T-cell (primary cell): Measurements from ENCODE around the gene NSMCE4A. TPM values are rescaled to one million over a fixed set of nuclear protein-coding genes. Genes with fewer than 3 reads are reported as not detected.

ENCODE experiments used
- ATAC-seq, 4 experiments: fragments of 200-7000 bp in 3 of 4; fragments of 150-1000 bp in 1 of 4; cut with Tn5 transposase; replicated peaks in 1 of 4; 1 replicate in 3 of 4; 2 replicates in 1 of 4; pipeline ENCODE4 v1.10.0; 2021; ENCODE audit warnings: moderate library complexity in 3 of 4, mild to moderate bottlenecking in 2 of 4, moderate number of reproducible peaks in 1 of 4
- CTCF ChIA-PET, 2 donors: fragments of 300-600 bp; sonication (Branson Sonifier 250); formaldehyde crosslinking; loops; one replicate each; lab custom pipeline; 2022; ENCODE audit warnings: antibody characterized with exemption in 2 of 2; lab: Charles Lee
- POLR2A ChIA-PET, 2 donors: fragments of 300-600 bp; sonication (Branson Sonifier 250); formaldehyde crosslinking; loops; one replicate each; lab custom pipeline; 2022; ENCODE audit warnings: antibody characterized with exemption in 2 of 2; lab: Charles Lee
- DNase-seq, 35 experiments: peaks; one replicate each; pipeline versions ENCODE4 v3.0.0 to v3.0.0-alpha.2; 2013 to 2023
- H3K27ac ChIP-seq: one replicate; pipeline ENCODE4 v1.5.1; 2013; ENCODE audit warnings: low read length
- H3K27me3 ChIP-seq, 2 experiments: replicated peaks in 1 of 2; 1 replicate in 1 of 2; 2 replicates in 1 of 2; pipeline versions ENCODE4 v1.6.1 to v1.7.0; 2013; ENCODE audit warnings: low read length in 1 of 2, mixed read lengths in 1 of 2; ENCODE audit not compliant: control insufficient read depth in 2 of 2, insufficient read depth in 2 of 2; ENCODE audit errors: extremely low read depth in 1 of 2
- H3K36me3 ChIP-seq, 2 donors: 1 replicate in 1 of 2; 2 replicates in 1 of 2; pipeline versions ENCODE4 v1.6.1 to v1.7.0; 2013; ENCODE audit warnings: low read length in 1 of 2; ENCODE audit not compliant: control insufficient read depth in 2 of 2, insufficient read depth in 1 of 2; ENCODE audit errors: extremely low read depth in 1 of 2
- H3K4me1 ChIP-seq, 2 experiments: 1 replicate in 1 of 2; 2 replicates in 1 of 2; pipeline versions ENCODE4 v1.6.1 to v1.7.0; 2013; ENCODE audit warnings: low read length in 2 of 2, mixed read lengths in 1 of 2; ENCODE audit not compliant: insufficient read depth in 2 of 2, control insufficient read depth in 1 of 2; ENCODE audit errors: extremely low read depth in 1 of 2
- H3K4me3 ChIP-seq, 2 donors: 1 replicate in 1 of 2; 2 replicates in 1 of 2; pipeline versions ENCODE4 v1.5.1 to v1.7.0; 2013; ENCODE audit warnings: mild to moderate bottlenecking in 2 of 2, low read length in 1 of 2, moderate library complexity in 1 of 2; ENCODE audit not compliant: control insufficient read depth in 1 of 2; ENCODE audit errors: extremely low read depth in 1 of 2
- H3K9me3 ChIP-seq: 2 replicates; pipeline ENCODE4 v1.7.0; 2013
- H3K27ac Mint-ChIP-seq, 2 donors: one replicate each; pipeline ENCODE4 v1.8.0; 2020 to 2021; ENCODE audit warnings: mild to moderate bottlenecking in 2 of 2, mixed read lengths in 2 of 2
- H3K27me3 Mint-ChIP-seq, 2 donors: one replicate each; pipeline ENCODE4 v1.8.0; 2021 to 2022; ENCODE audit warnings: mixed read lengths in 2 of 2
- H3K36me3 Mint-ChIP-seq: one replicate; pipeline ENCODE4 v1.8.0; 2021; ENCODE audit warnings: mixed read lengths
- H3K4me1 Mint-ChIP-seq, 3 donors: one replicate each; pipeline ENCODE4 v1.8.0; 2020 to 2022; ENCODE audit warnings: mixed read lengths in 3 of 3, mild to moderate bottlenecking in 1 of 3
- H3K4me3 Mint-ChIP-seq, 3 donors: one replicate each; pipeline ENCODE4 v1.8.0; 2020 to 2022; ENCODE audit warnings: mild to moderate bottlenecking in 3 of 3, mixed read lengths in 3 of 3, moderate library complexity in 3 of 3
- H3K9me3 Mint-ChIP-seq, 3 donors: one replicate each; pipeline ENCODE4 v1.8.0; 2020 to 2022; ENCODE audit warnings: mixed read lengths in 3 of 3
- WGBS: methylation state at CpG from one replicate; pipeline ENCODE4 v1.1.5; 2013; ENCODE audit warnings: missing lambda C conversion rate; ENCODE audit not compliant: insufficient coverage; 5-methylcytosine and 5-hydroxymethylcytosine counted together
- total RNA-seq, 35 experiments: library from RNA in 6 of 35; stranded (reverse) in 6 of 35; fragments of 120-200 nt in 1 of 35; gene quantifications; one replicate each; pipeline versions ENCODE4 v1.2.1 to v1.2.4 and lab custom pipeline; 2013 to 2026

NSMCE4A gene
- total RNA-seq, 5 donors from 2014 or later (not counting 1 experiment from before 2014, with no cell fraction given), result 41.6 to 79.7 (median 77.5) TPM

GRCh38 chr10:121949049-121949448, 26.0 kb downstream of the NSMCE4A start:
- no peaks in the 10 kb centered on the region for H3K27me3 Mint-ChIP-seq
- no peaks in the 10 kb centered on the region for H3K36me3 ChIP-seq
- DNase-seq, result no peak
- H3K9me3 ChIP-seq, result no peaks in the 10 kb centered on the region
- H3K4me1 ChIP-seq, result no peaks in the 10 kb centered on the region
- POLR2A ChIA-PET, result no interaction called here
- H3K36me3 Mint-ChIP-seq, result peaks cover 8% of the 10 kb centered on the region
- WGBS, result 100% methylated on average over 1 of the region's 2 CpGs
- no peaks in the 10 kb centered on the region for H3K27me3 ChIP-seq
- H3K4me1 Mint-ChIP-seq, result no peaks in the 10 kb centered on the region
- CTCF ChIA-PET, result no interaction called here
- H3K27ac Mint-ChIP-seq, result no peak overlapping the region
- H3K9me3 Mint-ChIP-seq, result no peaks in the 10 kb centered on the region
- no peak overlapping the region for H3K4me3 ChIP-seq
- no peak for ATAC-seq
- no peak overlapping the region for H3K4me3 Mint-ChIP-seq
- no peak overlapping the region for H3K27ac ChIP-seq

GRCh38 chr10:121947343-121948330, 27.4 kb downstream of the NSMCE4A start:
- ATAC-seq (no peak), DNase-seq (no peak)
- POLR2A ChIA-PET, result interaction anchor here in 1 of 2 donors (0.6 kb wide), 1 partner anchor 38 kb away, joined by 3 read pairs; no protein-coding TSS in a partner anchor
- no peaks in the 10 kb centered on the region for H3K9me3 ChIP-seq
- H3K27me3 Mint-ChIP-seq, result no peaks in the 10 kb centered on the region
- H3K27ac ChIP-seq, result no peak overlapping the region
- no peak overlapping the region for H3K4me3 Mint-ChIP-seq
- CTCF ChIA-PET, result no interaction called here
- WGBS, result 84% methylated on average over 5 of the region's 7 CpGs
- H3K27me3 ChIP-seq, result no peaks in the 10 kb centered on the region
- no peaks in the 10 kb centered on the region for H3K36me3 ChIP-seq
- H3K9me3 Mint-ChIP-seq, result no peaks in the 10 kb centered on the region
- peaks cover 5% of the 10 kb centered on the region for H3K36me3 Mint-ChIP-seq
- H3K4me1 Mint-ChIP-seq, result no peaks in the 10 kb centered on the region
- no peak overlapping the region for H3K27ac Mint-ChIP-seq
- no peaks in the 10 kb centered on the region for H3K4me1 ChIP-seq
- H3K4me3 ChIP-seq, result no peak overlapping the region

GRCh38 chr10:121942749-121943416, 32.1 kb downstream of the NSMCE4A start:
- Histone ChIP-seq H3K27me3 (no peaks in the 10 kb centered on the region), H3K4me1 (no peaks in the 10 kb centered on the region), H3K36me3 (no peaks in the 10 kb centered on the region), H3K4me3 (no peak overlapping the region), H3K27ac (no peak overlapping the region), H3K9me3 (no peaks in the 10 kb centered on the region)
- Mint-ChIP-seq H3K9me3 (no peaks in the 10 kb centered on the region), H3K27ac (no peak overlapping the region), H3K36me3 (peaks cover 5% of the 10 kb centered on the region), H3K4me1 (no peaks in the 10 kb centered on the region), H3K4me3 (no peak overlapping the region), H3K27me3 (peaks cover 6 to 16% of the 10 kb centered on the region in 2 donors)
- DNase-seq (no peak), ATAC-seq (no peak)
- ChIA-PET CTCF (no interaction called here), POLR2A (no interaction called here)
- WGBS, result no CpG with 5 or more reads among the region's 2 CpGs

GRCh38 chr10:121941532-121941931, 33.5 kb downstream of the NSMCE4A start:
- no peak for ATAC-seq
- H3K9me3 ChIP-seq, result no peaks in the 10 kb centered on the region
- POLR2A ChIA-PET, result no interaction called here
- Mint-ChIP-seq H3K27me3 (peaks cover 13 to 20% of the 10 kb centered on the region in 2 donors), H3K9me3 (no peaks in the 10 kb centered on the region), H3K4me3 (no peak overlapping the region), H3K4me1 (no peaks in the 10 kb centered on the region), H3K36me3 (peaks cover 5% of the 10 kb centered on the region), H3K27ac (no peak overlapping the region)
- H3K36me3 ChIP-seq, result no peaks in the 10 kb centered on the region
- DNase-seq, result no peak
- H3K4me1 ChIP-seq, result no peaks in the 10 kb centered on the region
- H3K27me3 ChIP-seq, result peaks cover 0 to 6% of the 10 kb centered on the region in 2 experiments
- CTCF ChIA-PET, result no interaction called here
- WGBS, result 92% methylated on average over 2 of the region's 3 CpGs
- H3K4me3 ChIP-seq, result no peak overlapping the region
- H3K27ac ChIP-seq, result no peak overlapping the region

- Mint-ChIP-seq H3K9me3 (no peaks in the 10 kb centered on the region), H3K27me3 (peaks cover 13 to 20% of the 10 kb centered on the region in 2 donors), H3K27ac (no peak overlapping the region), H3K4me3 (no peak overlapping the region), H3K36me3 (peaks cover 5% of the 10 kb centered on the region), H3K4me1 (no peaks in the 10 kb centered on the region)
- H3K36me3 ChIP-seq, result no peaks in the 10 kb centered on the region
- H3K4me1 ChIP-seq, result no peaks in the 10 kb centered on the region
- ATAC-seq, result no peak
- no peak for DNase-seq
- ChIA-PET CTCF (no interaction called here), POLR2A (interaction anchor here in 1 of 2 donors (0.6 kb wide), 2 partner anchors 27 to 1066 kb away, joined by 3 to 5 read pairs; no protein-coding TSS in a partner anchor)
- H3K9me3 ChIP-seq, result no peaks in the 10 kb centered on the region
- H3K27me3 ChIP-seq, result peaks cover 0 to 11% of the 10 kb centered on the region in 2 experiments
- H3K4me3 ChIP-seq, result no peak overlapping the region
- 100% methylated on average over 1 of the region's 2 CpGs for WGBS
- no peak overlapping the region for H3K27ac ChIP-seq
These were observed 38.7 kb downstream of the NSMCE4A start for GRCh38 chr10:121936295-121936694.

- H3K4me3 ChIP-seq, result no peak overlapping the region
- H3K27ac Mint-ChIP-seq, result no peak overlapping the region
- peaks cover 0 to 11% of the 10 kb centered on the region in 2 experiments for H3K27me3 ChIP-seq
- WGBS, result 71% methylated on average over 6 of the region's 7 CpGs
- ChIA-PET POLR2A (no interaction called here), CTCF (no interaction called here)
- no peaks in the 10 kb centered on the region for H3K36me3 ChIP-seq
- H3K4me1 Mint-ChIP-seq, result peaks cover 0 to 3% (median 2%) of the 10 kb centered on the region in 3 donors
- H3K27me3 Mint-ChIP-seq, result peaks cover 13 to 20% of the 10 kb centered on the region in 2 donors
- H3K4me3 Mint-ChIP-seq, result no peak overlapping the region
- no peaks in the 10 kb centered on the region for H3K9me3 ChIP-seq
- ATAC-seq, result no peak
- H3K27ac ChIP-seq, result no peak overlapping the region
- DNase-seq, result no peak
- H3K36me3 Mint-ChIP-seq, result peaks cover 5% of the 10 kb centered on the region
- no peaks in the 10 kb centered on the region for H3K9me3 Mint-ChIP-seq
- H3K4me1 ChIP-seq, result no peaks in the 10 kb centered on the region
These were observed 39.3 kb downstream of the NSMCE4A start for GRCh38 chr10:121935702-121936101.
